Neural progenitor cell (in vitro differentiated cells): ENCODE measurements around the gene PGAP1. TPM values are rescaled to one million over a fixed set of nuclear protein-coding genes. Genes with fewer than 3 reads are reported as not detected.

Experiments used
- DNase-seq: peaks from one replicate; pipeline ENCODE4 v3.0.0-alpha.2; 2016; ENCODE audit warnings: low spot score
- H2AFZ ChIP-seq: fragments of 200-600 bp; sonication (generic); replicated peaks from 2 replicates; pipeline ENCODE4 v1.6.1; 2016; ENCODE audit warnings: antibody characterized with exemption
- H3F3A ChIP-seq: fragments of 200-600 bp; sonication (generic); 2 replicates; pipeline ENCODE4 v1.6.1; 2016; ENCODE audit warnings: antibody characterized with exemption, low read depth
- H3K27ac ChIP-seq: fragments of 200-600 bp; sonication (generic); 2 replicates; pipeline ENCODE4 v1.5.1; 2016; ENCODE audit warnings: mild to moderate bottlenecking
- H3K27me3 ChIP-seq: fragments of 200-600 bp; sonication (generic); 2 replicates; pipeline ENCODE4 v1.6.1; 2016; ENCODE audit warnings: mild to moderate bottlenecking, moderate library complexity
- H3K36me3 ChIP-seq: fragments of 200-600 bp; sonication (generic); 2 replicates; pipeline ENCODE4 v1.5.1; 2016
- H3K4me1 ChIP-seq: fragments of 200-600 bp; sonication (generic); 2 replicates; pipeline ENCODE4 v1.6.1; 2016; ENCODE audit warnings: mixed run types
- H3K4me2 ChIP-seq: fragments of 200-600 bp; sonication (generic); 2 replicates; pipeline ENCODE4 v1.6.1; 2016
- H3K4me3 ChIP-seq: fragments of 200-600 bp; sonication (generic); 2 replicates; pipeline ENCODE4 v1.5.1; 2016
- H3K79me2 ChIP-seq: fragments of 200-600 bp; sonication (generic); 2 replicates; pipeline ENCODE4 v1.6.1; 2016; ENCODE audit warnings: low read depth
- H3K9ac ChIP-seq: fragments of 200-600 bp; sonication (generic); 2 replicates; pipeline ENCODE4 v1.6.1; 2016
- H3K9me3 ChIP-seq: fragments of 200-600 bp; sonication (generic); 2 replicates; pipeline ENCODE4 v1.5.1; 2016; ENCODE audit warnings: low read depth
- H4K20me1 ChIP-seq: fragments of 200-600 bp; sonication (generic); 2 replicates; pipeline ENCODE4 v1.6.1; 2016; ENCODE audit warnings: low read depth
- H3K27ac Mint-ChIP-seq: 3 replicates; pipeline ENCODE4 v1.8.0; 2021; ENCODE audit warnings: mixed read lengths
- H3K27me3 Mint-ChIP-seq: 2 replicates; pipeline ENCODE4 v1.8.0; 2022; ENCODE audit warnings: low read depth, mild to moderate bottlenecking, inconsistent platforms, moderate library complexity, mixed read lengths; ENCODE audit not compliant: insufficient read depth
- H3K36me3 Mint-ChIP-seq: 3 replicates; pipeline ENCODE4 v1.8.0; 2021; ENCODE audit warnings: mixed read lengths
- H3K4me1 Mint-ChIP-seq: 3 replicates; pipeline ENCODE4 v1.8.0; 2021; ENCODE audit warnings: mixed read lengths
- H3K4me3 Mint-ChIP-seq: 3 replicates; pipeline ENCODE4 v1.8.0; 2021; ENCODE audit warnings: mild to moderate bottlenecking, moderate library complexity, mixed read lengths
- H3K9me3 Mint-ChIP-seq: 3 replicates; pipeline ENCODE4 v1.8.0; 2020; ENCODE audit warnings: mixed read lengths
- CTCF ChIP-seq: fragments of 200-600 bp; sonication (generic); IDR thresholded peaks from 2 replicates; pipeline ENCODE4 v1.5.1; 2017; ENCODE audit warnings: antibody characterized with exemption, mild to moderate bottlenecking
- EZH2 ChIP-seq: fragments of 200-600 bp; sonication (generic); IDR thresholded peaks from 2 replicates; pipeline ENCODE4 v1.6.1; 2017; ENCODE audit warnings: antibody characterized with exemption, mild to moderate bottlenecking, moderate library complexity
- EZH2phosphoT487 ChIP-seq: fragments of 200-600 bp; sonication (generic); IDR thresholded peaks from 2 replicates; pipeline ENCODE4 v1.6.1; 2017; ENCODE audit warnings: antibody characterized with exemption
- total RNA-seq: library from RNA; depleted of rRNA; stranded (reverse); fragments of >200 nt; gene quantifications from 2 replicates; pipeline ENCODE4 v1.2.3, GENCODE V29; 2015; ENCODE audit warnings: low replicate concordance

Gene PGAP1
- total RNA-seq, 1 donor from 2014 or later: 107 TPM

- Mint-ChIP-seq H3K36me3 (peaks cover 11% of the 10 kb centered on the region), H3K4me3 (peak overlapping the region; percentile 99), H3K9me3 (no peaks in the 10 kb centered on the region), H3K27me3 (peaks cover 7% of the 10 kb centered on the region), H3K4me1 (peaks cover 19% of the 10 kb centered on the region), H3K27ac (peak overlapping the region; percentile 99)
- Histone ChIP-seq H3K36me3 (no peaks in the 10 kb centered on the region), H3K27me3 (no peaks in the 10 kb centered on the region), H3K27ac (peak overlapping the region; percentile 93), H3F3A (peaks cover 32% of the 10 kb centered on the region), H4K20me1 (peaks cover 37% of the 10 kb centered on the region), H3K4me3 (peak overlapping the region; percentile 92), H2AFZ (peak overlapping the region; percentile 30), H3K4me1 (peaks cover 15% of the 10 kb centered on the region), H3K4me2 (peak overlapping the region; percentile 89), H3K9ac (peak overlapping the region; percentile 77), H3K9me3 (no peaks in the 10 kb centered on the region), H3K79me2 (peaks cover 54% of the 10 kb centered on the region)
- TF ChIP-seq EZH2 (no peak), EZH2phosphoT487 (no peak), CTCF (no peak)
- DNase-seq: peak; percentile 65
Observed at GRCh38 chr2:196925768-196926561, 542 bp downstream of the PGAP1 start.

GRCh38 chr2:196925051-196925767 is 1.3 kb downstream of the PGAP1 start:
- Histone ChIP-seq H3K4me3 (peak overlapping the region; percentile 92), H3K4me2 (peak overlapping the region; percentile 89), H3K79me2 (peaks cover 62% of the 10 kb centered on the region), H3F3A (peaks cover 32% of the 10 kb centered on the region), H3K27me3 (no peaks in the 10 kb centered on the region), H4K20me1 (peaks cover 44% of the 10 kb centered on the region), H3K4me1 (peaks cover 15% of the 10 kb centered on the region), H2AFZ (peak overlapping the region; percentile 30), H3K9ac (peak overlapping the region; percentile 77), H3K27ac (peak overlapping the region; percentile 93), H3K36me3 (no peaks in the 10 kb centered on the region), H3K9me3 (no peaks in the 10 kb centered on the region)
- Mint-ChIP-seq H3K36me3 (peaks cover 14% of the 10 kb centered on the region), H3K9me3 (no peaks in the 10 kb centered on the region), H3K27me3 (peaks cover 7% of the 10 kb centered on the region), H3K27ac (peak overlapping the region; percentile 99), H3K4me1 (peaks cover 19% of the 10 kb centered on the region), H3K4me3 (peak overlapping the region; percentile 99)
- TF ChIP-seq EZH2phosphoT487: no peak
- no peak for TF ChIP-seq EZH2
- TF ChIP-seq CTCF: no peak
- DNase-seq: peak; percentile 38

GRCh38 chr2:196924051-196924450 is 2.5 kb downstream of the PGAP1 start:
- Histone ChIP-seq H3K4me2 (peak overlapping the region; percentile 89), H3K9ac (peak overlapping the region; percentile 77), H3K4me1 (peaks cover 15% of the 10 kb centered on the region), H3K79me2 (peaks cover 73% of the 10 kb centered on the region), H3K27me3 (no peaks in the 10 kb centered on the region), H2AFZ (no peak overlapping the region), H3K9me3 (no peaks in the 10 kb centered on the region), H3K36me3 (peaks cover 7% of the 10 kb centered on the region), H4K20me1 (peaks cover 55% of the 10 kb centered on the region), H3K27ac (no peak overlapping the region), H3F3A (peaks cover 32% of the 10 kb centered on the region), H3K4me3 (peak overlapping the region; percentile 92)
- peaks cover 22% of the 10 kb centered on the region for H3K36me3 Mint-ChIP-seq
- H3K27ac Mint-ChIP-seq: no peak overlapping the region
- peaks cover 7% of the 10 kb centered on the region for H3K27me3 Mint-ChIP-seq
- H3K4me1 Mint-ChIP-seq: peaks cover 19% of the 10 kb centered on the region
- DNase-seq: no peak
- peaks cover 3% of the 10 kb centered on the region for H3K9me3 Mint-ChIP-seq
- TF ChIP-seq EZH2: no peak
- no peak for TF ChIP-seq CTCF
- TF ChIP-seq EZH2phosphoT487: no peak
- peak overlapping the region; percentile 99 for H3K4me3 Mint-ChIP-seq
